H1 (cell line): ENCODE data around the gene FBXO21. TPM values are rescaled to one million over a fixed set of nuclear protein-coding genes. Genes with fewer than 3 reads are reported as not detected.

Source experiments
- BCL11A ChIP-seq, 2 experiments: IDR thresholded peaks; one replicate each; pipeline ENCODE4 v1.6.1; 2011; ENCODE audit warnings: low read depth in 2 of 2, low read length in 2 of 2, mild to moderate bottlenecking in 2 of 2
- BRCA1 ChIP-seq: IDR thresholded peaks from 2 replicates; pipeline ENCODE4 v1.6.1; 2012; ENCODE audit warnings: low read depth, low read length, improper control_type of control experiment
- EZH2 ChIP-seq: fragments of 200-600 bp; sonication (generic); IDR thresholded peaks from 2 replicates; pipeline ENCODE4 v1.7.1; 2012; ENCODE audit warnings: low read depth, mild to moderate bottlenecking, moderate library complexity, low read length, inconsistent platforms; ENCODE audit not compliant: severe bottlenecking
- HDAC6 ChIP-seq: IDR thresholded peaks from one replicate; pipeline ENCODE4 v1.7.1; 2012; ENCODE audit warnings: low read depth, mild to moderate bottlenecking, inconsistent platforms, low read length, moderate library complexity
- JUN ChIP-seq: IDR thresholded peaks from 2 replicates; pipeline ENCODE4 v1.6.1; 2011; ENCODE audit warnings: low read depth, mild to moderate bottlenecking, improper control_type of control experiment, low read length
- RBBP5 ChIP-seq: IDR thresholded peaks from 2 replicates; pipeline ENCODE4 v1.7.1; 2012; ENCODE audit warnings: low read depth, mild to moderate bottlenecking, inconsistent platforms, low read length, moderate library complexity, borderline replicate concordance
- SP4 ChIP-seq: IDR thresholded peaks from 2 replicates; pipeline ENCODE4 v1.6.1; 2012; ENCODE audit warnings: low read length, inconsistent platforms
- polyA plus RNA-seq, 7 experiments: library from polyadenylated mRNA; depleted of rRNA in 3 of 7; stranded (reverse) in 5 of 7; unstranded in 2 of 7; fragments of >200 nt in 5 of 7; fragments of 200-250 nt in 2 of 7; gene quantifications; 1 replicate in 5 of 7; 2 replicates in 1 of 7; 4 replicates in 1 of 7; pipeline versions ENCODE4 v1.2.1 to v1.2.3, GENCODE V29; 2011 to 2013; ENCODE audit warnings: missing spikeins in 2 of 7, mixed read lengths in 2 of 7
- total RNA-seq: library from RNA; stranded (reverse); fragmentation: NEBNext Ultra II Directional; extraction: Animal tissue kit (Norgen Biotek cat#: 25700); gene quantifications from 2 replicates; pipeline ENCODE4 v1.2.1, GENCODE V29; 2021
- TF ChIP-seq, protein P1 (sequence below): fragments of 300-600 bp; sonication (generic); IDR thresholded peaks from 2 replicates; pipeline ENCODE4 v1.7.1; 2012; ENCODE audit warnings: low read length, moderate library complexity, mild to moderate bottlenecking, inconsistent platforms; ENCODE audit not compliant: insufficient replicate concordance

FBXO21 gene
- total and polyA plus RNA-seq, 2 of the 8 experiments (the other 6 are each of a cell fraction or from before 2014, with no cell fraction given) = 57.0 to 80.6 TPM

DNA sequence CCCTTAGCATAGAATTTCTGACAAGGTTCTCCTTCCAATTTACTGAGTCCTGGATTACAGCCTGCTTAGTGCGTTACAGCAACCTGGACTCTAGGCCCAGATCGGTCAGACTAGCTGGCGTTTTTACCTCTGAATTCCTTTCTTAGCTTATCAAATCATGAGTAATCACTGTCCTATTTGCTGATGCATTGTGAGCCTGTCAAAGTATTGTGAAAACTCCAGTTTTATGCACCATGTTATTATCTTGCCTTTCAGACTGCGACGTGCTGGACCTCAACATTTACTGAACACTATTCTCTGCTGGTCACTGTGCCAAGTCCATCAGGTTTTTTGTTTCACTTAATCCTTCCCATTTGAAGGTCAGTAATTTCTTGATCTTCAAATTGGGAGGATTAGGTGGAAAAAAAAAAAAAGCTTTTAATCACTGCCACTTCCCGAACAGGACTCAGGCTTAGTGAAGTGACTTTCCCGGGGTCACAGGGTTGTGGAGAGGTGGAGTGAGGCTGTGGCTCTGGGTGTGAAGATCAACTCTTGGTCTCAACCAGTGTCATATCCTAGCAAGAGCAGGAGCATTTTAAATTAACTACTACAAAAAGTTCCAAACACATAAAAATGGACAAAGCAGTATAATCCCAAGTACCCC lies 31.2 kb downstream of the FBXO21 start (continued):
- TF ChIP-seq, protein P1, sequence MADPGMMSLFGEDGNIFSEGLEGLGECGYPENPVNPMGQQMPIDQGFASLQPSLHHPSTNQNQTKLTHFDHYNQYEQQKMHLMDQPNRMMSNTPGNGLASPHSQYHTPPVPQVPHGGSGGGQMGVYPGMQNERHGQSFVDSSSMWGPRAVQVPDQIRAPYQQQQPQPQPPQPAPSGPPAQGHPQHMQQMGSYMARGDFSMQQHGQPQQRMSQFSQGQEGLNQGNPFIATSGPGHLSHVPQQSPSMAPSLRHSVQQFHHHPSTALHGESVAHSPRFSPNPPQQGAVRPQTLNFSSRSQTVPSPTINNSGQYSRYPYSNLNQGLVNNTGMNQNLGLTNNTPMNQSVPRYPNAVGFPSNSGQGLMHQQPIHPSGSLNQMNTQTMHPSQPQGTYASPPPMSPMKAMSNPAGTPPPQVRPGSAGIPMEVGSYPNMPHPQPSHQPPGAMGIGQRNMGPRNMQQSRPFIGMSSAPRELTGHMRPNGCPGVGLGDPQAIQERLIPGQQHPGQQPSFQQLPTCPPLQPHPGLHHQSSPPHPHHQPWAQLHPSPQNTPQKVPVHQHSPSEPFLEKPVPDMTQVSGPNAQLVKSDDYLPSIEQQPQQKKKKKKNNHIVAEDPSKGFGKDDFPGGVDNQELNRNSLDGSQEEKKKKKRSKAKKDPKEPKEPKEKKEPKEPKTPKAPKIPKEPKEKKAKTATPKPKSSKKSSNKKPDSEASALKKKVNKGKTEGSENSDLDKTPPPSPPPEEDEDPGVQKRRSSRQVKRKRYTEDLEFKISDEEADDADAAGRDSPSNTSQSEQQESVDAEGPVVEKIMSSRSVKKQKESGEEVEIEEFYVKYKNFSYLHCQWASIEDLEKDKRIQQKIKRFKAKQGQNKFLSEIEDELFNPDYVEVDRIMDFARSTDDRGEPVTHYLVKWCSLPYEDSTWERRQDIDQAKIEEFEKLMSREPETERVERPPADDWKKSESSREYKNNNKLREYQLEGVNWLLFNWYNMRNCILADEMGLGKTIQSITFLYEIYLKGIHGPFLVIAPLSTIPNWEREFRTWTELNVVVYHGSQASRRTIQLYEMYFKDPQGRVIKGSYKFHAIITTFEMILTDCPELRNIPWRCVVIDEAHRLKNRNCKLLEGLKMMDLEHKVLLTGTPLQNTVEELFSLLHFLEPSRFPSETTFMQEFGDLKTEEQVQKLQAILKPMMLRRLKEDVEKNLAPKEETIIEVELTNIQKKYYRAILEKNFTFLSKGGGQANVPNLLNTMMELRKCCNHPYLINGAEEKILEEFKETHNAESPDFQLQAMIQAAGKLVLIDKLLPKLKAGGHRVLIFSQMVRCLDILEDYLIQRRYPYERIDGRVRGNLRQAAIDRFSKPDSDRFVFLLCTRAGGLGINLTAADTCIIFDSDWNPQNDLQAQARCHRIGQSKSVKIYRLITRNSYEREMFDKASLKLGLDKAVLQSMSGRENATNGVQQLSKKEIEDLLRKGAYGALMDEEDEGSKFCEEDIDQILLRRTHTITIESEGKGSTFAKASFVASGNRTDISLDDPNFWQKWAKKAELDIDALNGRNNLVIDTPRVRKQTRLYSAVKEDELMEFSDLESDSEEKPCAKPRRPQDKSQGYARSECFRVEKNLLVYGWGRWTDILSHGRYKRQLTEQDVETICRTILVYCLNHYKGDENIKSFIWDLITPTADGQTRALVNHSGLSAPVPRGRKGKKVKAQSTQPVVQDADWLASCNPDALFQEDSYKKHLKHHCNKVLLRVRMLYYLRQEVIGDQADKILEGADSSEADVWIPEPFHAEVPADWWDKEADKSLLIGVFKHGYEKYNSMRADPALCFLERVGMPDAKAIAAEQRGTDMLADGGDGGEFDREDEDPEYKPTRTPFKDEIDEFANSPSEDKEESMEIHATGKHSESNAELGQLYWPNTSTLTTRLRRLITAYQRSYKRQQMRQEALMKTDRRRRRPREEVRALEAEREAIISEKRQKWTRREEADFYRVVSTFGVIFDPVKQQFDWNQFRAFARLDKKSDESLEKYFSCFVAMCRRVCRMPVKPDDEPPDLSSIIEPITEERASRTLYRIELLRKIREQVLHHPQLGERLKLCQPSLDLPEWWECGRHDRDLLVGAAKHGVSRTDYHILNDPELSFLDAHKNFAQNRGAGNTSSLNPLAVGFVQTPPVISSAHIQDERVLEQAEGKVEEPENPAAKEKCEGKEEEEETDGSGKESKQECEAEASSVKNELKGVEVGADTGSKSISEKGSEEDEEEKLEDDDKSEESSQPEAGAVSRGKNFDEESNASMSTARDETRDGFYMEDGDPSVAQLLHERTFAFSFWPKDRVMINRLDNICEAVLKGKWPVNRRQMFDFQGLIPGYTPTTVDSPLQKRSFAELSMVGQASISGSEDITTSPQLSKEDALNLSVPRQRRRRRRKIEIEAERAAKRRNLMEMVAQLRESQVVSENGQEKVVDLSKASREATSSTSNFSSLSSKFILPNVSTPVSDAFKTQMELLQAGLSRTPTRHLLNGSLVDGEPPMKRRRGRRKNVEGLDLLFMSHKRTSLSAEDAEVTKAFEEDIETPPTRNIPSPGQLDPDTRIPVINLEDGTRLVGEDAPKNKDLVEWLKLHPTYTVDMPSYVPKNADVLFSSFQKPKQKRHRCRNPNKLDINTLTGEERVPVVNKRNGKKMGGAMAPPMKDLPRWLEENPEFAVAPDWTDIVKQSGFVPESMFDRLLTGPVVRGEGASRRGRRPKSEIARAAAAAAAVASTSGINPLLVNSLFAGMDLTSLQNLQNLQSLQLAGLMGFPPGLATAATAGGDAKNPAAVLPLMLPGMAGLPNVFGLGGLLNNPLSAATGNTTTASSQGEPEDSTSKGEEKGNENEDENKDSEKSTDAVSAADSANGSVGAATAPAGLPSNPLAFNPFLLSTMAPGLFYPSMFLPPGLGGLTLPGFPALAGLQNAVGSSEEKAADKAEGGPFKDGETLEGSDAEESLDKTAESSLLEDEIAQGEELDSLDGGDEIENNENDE = no peak
- TF ChIP-seq SP4 (no peak), BRCA1 (no peak), EZH2 (no peak), HDAC6 (no peak), RBBP5 (no peak), JUN (no peak), BCL11A (IDR thresholded peaks at IDR 0.05; ENCODE audit: low read depth in 2 of 2, low read length in 2 of 2) (no peak)
